Immature natural killer cell (primary cell): ENCODE data around the gene MCM3AP. TPM values are rescaled to one million over a fixed set of nuclear protein-coding genes. Genes with fewer than 3 reads are reported as not detected.

Experiments
- DNase-seq, 3 donors: peaks; one replicate each; pipeline ENCODE4 v3.0.0; 2022; ENCODE audit warnings: mixed read lengths in 1 of 3
- H3K27ac Mint-ChIP-seq, 6 donors: one replicate each; pipeline ENCODE4 v1.8.0; 2020; ENCODE audit warnings: mixed read lengths in 6 of 6, mild to moderate bottlenecking in 5 of 6, inconsistent platforms in 4 of 6, moderate library complexity in 3 of 6
- H3K27me3 Mint-ChIP-seq, 3 donors: one replicate each; pipeline ENCODE4 v1.8.0; 2020 to 2021; ENCODE audit warnings: low read depth in 3 of 3, mild to moderate bottlenecking in 3 of 3, mixed read lengths in 3 of 3, moderate library complexity in 3 of 3, inconsistent platforms in 1 of 3
- H3K36me3 Mint-ChIP-seq, 3 donors: one replicate each; pipeline ENCODE4 v1.8.0; 2020; ENCODE audit warnings: mixed read lengths in 3 of 3, inconsistent platforms in 2 of 3, mild to moderate bottlenecking in 2 of 3
- H3K4me1 Mint-ChIP-seq, 2 donors: one replicate each; pipeline ENCODE4 v1.8.0; 2020; ENCODE audit warnings: inconsistent platforms in 2 of 2, mild to moderate bottlenecking in 2 of 2, mixed read lengths in 2 of 2, moderate library complexity in 1 of 2
- H3K4me3 Mint-ChIP-seq, 5 donors: one replicate each; pipeline ENCODE4 v1.8.0; 2020; ENCODE audit warnings: mild to moderate bottlenecking in 5 of 5, mixed read lengths in 5 of 5, inconsistent platforms in 3 of 5, moderate library complexity in 3 of 5
- H3K9me3 Mint-ChIP-seq, 6 donors: one replicate each; pipeline ENCODE4 v1.8.0; 2020; ENCODE audit warnings: mild to moderate bottlenecking in 6 of 6, mixed read lengths in 6 of 6, inconsistent platforms in 4 of 6, moderate library complexity in 3 of 6
- polyA plus RNA-seq, 3 donors: library from polyadenylated mRNA; unstranded; fragments of 300-500 nt; fragmentation: Illumina TruSeq; gene quantifications; one replicate each; pipeline ENCODE4 v1.2.3, GENCODE V29; 2021

Gene MCM3AP
- 10 to 100 TPM; 25.9 to 55.3 (median 28.5) TPM for polyA plus RNA-seq

- H3K36me3 Mint-ChIP-seq, result peaks cover 7 to 22% (median 19%) of the 10 kb centered on the region in 3 donors
- peak within 1 kb of the TSS; percentile 86 to 99 (median 98) for H3K27ac Mint-ChIP-seq
- DNase-seq, result no peak
- H3K27me3 Mint-ChIP-seq, result peaks cover 3 to 17% (median 4%) of the 10 kb centered on the region in 3 donors
- peaks cover 54 to 72% of the 10 kb centered on the region in 2 donors for H3K4me1 Mint-ChIP-seq
- H3K9me3 Mint-ChIP-seq, result no peaks in the 10 kb centered on the region
- peak within 1 kb of the TSS; percentile 95 to 100 (median 98) for H3K4me3 Mint-ChIP-seq
Observed at GRCh38 chr21:46285206-46285661, at the start of gene MCM3AP. Gene MCM3AP, minus strand, starts transcription at chr21:46285611. Its CDS starts 325 bp downstream, at chr21:46285286.

- Mint-ChIP-seq H3K27me3 (peaks cover 0 to 2% (median 0%) of the 10 kb centered on the region in 3 donors), H3K4me3 (no peak overlapping the region), H3K4me1 (no peaks in the 10 kb centered on the region), H3K36me3 (peaks cover 17 to 46% (median 36%) of the 10 kb centered on the region in 3 donors), H3K27ac (no peak overlapping the region), H3K9me3 (no peaks in the 10 kb centered on the region)
- no peak for DNase-seq
Observed at GRCh38 chr21:46334351-46335140, 49.1 kb upstream of the MCM3AP start.

GRCh38 chr21:46329796-46330195, 44.4 kb upstream of the MCM3AP start:
- Mint-ChIP-seq H3K27me3 (peaks cover 3 to 7% (median 4%) of the 10 kb centered on the region in 3 donors), H3K36me3 (peaks cover 6 to 26% (median 20%) of the 10 kb centered on the region in 3 donors), H3K4me1 (peaks cover 12 to 15% of the 10 kb centered on the region in 2 donors), H3K27ac (no peak overlapping the region), H3K9me3 (no peaks in the 10 kb centered on the region), H3K4me3 (no peak overlapping the region)
- DNase-seq, result no peak

GRCh38 chr21:46328151-46328550, 42.7 kb upstream of the MCM3AP start:
- peaks cover 7 to 11% (median 11%) of the 10 kb centered on the region in 3 donors for H3K27me3 Mint-ChIP-seq
- no peak overlapping the region for H3K27ac Mint-ChIP-seq
- H3K9me3 Mint-ChIP-seq, result no peaks in the 10 kb centered on the region
- DNase-seq, result no peak
- H3K4me1 Mint-ChIP-seq, result peaks cover 13 to 16% of the 10 kb centered on the region in 2 donors
- peaks cover 6 to 25% (median 19%) of the 10 kb centered on the region in 3 donors for H3K36me3 Mint-ChIP-seq
- no peak overlapping the region for H3K4me3 Mint-ChIP-seq

- no peak for DNase-seq
- no peaks in the 10 kb centered on the region for H3K9me3 Mint-ChIP-seq
- peaks cover 18 to 20% of the 10 kb centered on the region in 2 donors for H3K4me1 Mint-ChIP-seq
- H3K27me3 Mint-ChIP-seq, result peaks cover 7 to 12% (median 11%) of the 10 kb centered on the region in 3 donors
- no peak overlapping the region for H3K27ac Mint-ChIP-seq
- peaks cover 6 to 25% (median 18%) of the 10 kb centered on the region in 3 donors for H3K36me3 Mint-ChIP-seq
- no peak overlapping the region for H3K4me3 Mint-ChIP-seq
Observed at GRCh38 chr21:46327711-46328110, 42.3 kb upstream of the MCM3AP start.

GRCh38 chr21:46326110-46326703, 40.8 kb upstream of the MCM3AP start:
- Mint-ChIP-seq H3K9me3 (no peaks in the 10 kb centered on the region), H3K36me3 (peaks cover 6 to 18% (median 12%) of the 10 kb centered on the region in 3 donors), H3K4me3 (peak overlapping the region; percentile 13 to 98 (median 48)), H3K4me1 (peaks cover 30 to 33% of the 10 kb centered on the region in 2 donors), H3K27ac (peak overlapping the region in 2 of 6 donors; percentile 46 to 60), H3K27me3 (peaks cover 7 to 13% (median 12%) of the 10 kb centered on the region in 3 donors)
- no peak for DNase-seq

GRCh38 chr21:46325073-46325912, 39.9 kb upstream of the MCM3AP start:
- Mint-ChIP-seq H3K4me1 (peaks cover 30 to 35% of the 10 kb centered on the region in 2 donors), H3K36me3 (peaks cover 3 to 13% (median 12%) of the 10 kb centered on the region in 3 donors), H3K27ac (peak overlapping the region; percentile 60 to 81 (median 76)), H3K4me3 (peak overlapping the region; percentile 66 to 98 (median 81)), H3K9me3 (no peaks in the 10 kb centered on the region), H3K27me3 (peaks cover 7 to 15% (median 12%) of the 10 kb centered on the region in 3 donors)
- DNase-seq, result no peak

GRCh38 chr21:46324390-46325072, 39.1 kb upstream of the MCM3AP start:
- H3K27ac Mint-ChIP-seq, result peak overlapping the region in 4 of 6 donors; percentile 96 to 99 (median 98)
- peaks cover 7 to 16% (median 12%) of the 10 kb centered on the region in 3 donors for H3K27me3 Mint-ChIP-seq
- H3K9me3 Mint-ChIP-seq, result no peaks in the 10 kb centered on the region
- peak; percentile 87 to 91 (median 90) for DNase-seq
- peaks cover 30 to 35% of the 10 kb centered on the region in 2 donors for H3K4me1 Mint-ChIP-seq
- H3K4me3 Mint-ChIP-seq, result peak overlapping the region; percentile 95 to 98 (median 96)
- H3K36me3 Mint-ChIP-seq, result peaks cover 3 to 12% (median 10%) of the 10 kb centered on the region in 3 donors

- H3K27ac Mint-ChIP-seq, result peak within 1 kb of the TSS; percentile 96 to 99 (median 98)
- peaks cover 30 to 35% of the 10 kb centered on the region in 2 donors for H3K4me1 Mint-ChIP-seq
- H3K27me3 Mint-ChIP-seq, result peaks cover 7 to 16% (median 12%) of the 10 kb centered on the region in 3 donors
- peak; percentile 99 for DNase-seq
- peak within 1 kb of the TSS; percentile 95 to 98 (median 96) for H3K4me3 Mint-ChIP-seq
- no peaks in the 10 kb centered on the region for H3K9me3 Mint-ChIP-seq
- H3K36me3 Mint-ChIP-seq, result peaks cover 0 to 7% (median 4%) of the 10 kb centered on the region in 3 donors
Observed at GRCh38 chr21:46323710-46324389, 38.4 kb upstream of the MCM3AP start, which contains the start of the genes C21orf58 and PCNT. Gene C21orf58, minus strand, starts transcription at chr21:46323870. Its CDS starts 1,132 bp downstream, at chr21:46322738. Gene PCNT, plus strand, starts transcription at chr21:46324156. Its CDS starts 73 bp downstream, at chr21:46324229.

GRCh38 chr21:46323227-46323709, 37.9 kb upstream of the MCM3AP start:
- no peaks in the 10 kb centered on the region for H3K9me3 Mint-ChIP-seq
- H3K4me3 Mint-ChIP-seq, result peak overlapping the region; percentile 95 to 98 (median 96)
- DNase-seq, result no peak
- H3K27me3 Mint-ChIP-seq, result peaks cover 7 to 16% (median 12%) of the 10 kb centered on the region in 3 donors
- peak overlapping the region; percentile 20 to 97 (median 51) for H3K27ac Mint-ChIP-seq
- H3K36me3 Mint-ChIP-seq, result peaks cover 0 to 7% (median 4%) of the 10 kb centered on the region in 3 donors
- H3K4me1 Mint-ChIP-seq, result peaks cover 30 to 35% of the 10 kb centered on the region in 2 donors

- Mint-ChIP-seq H3K4me1 (peaks cover 30 to 35% of the 10 kb centered on the region in 2 donors), H3K36me3 (peaks cover 0 to 6% (median 4%) of the 10 kb centered on the region in 3 donors), H3K4me3 (peak overlapping the region; percentile 95 to 98 (median 96)), H3K27me3 (peaks cover 7 to 16% (median 12%) of the 10 kb centered on the region in 3 donors), H3K27ac (peak overlapping the region in 4 of 6 donors; percentile 20 to 53 (median 42)), H3K9me3 (no peaks in the 10 kb centered on the region)
- DNase-seq, result peak in 1 of 3 donors; percentile 9
Observed at GRCh38 chr21:46322351-46323226, 37.2 kb upstream of the MCM3AP start.
